OCI-LY1 (cell line): Measurements from ENCODE around the gene ADAM12.

Source experiments
- H2AFZ ChIP-seq: fragments of 200-600 bp; sonication (generic), shearing (Covaris generic); 2 replicates; pipeline ENCODE4 v1.6.0; 2014; ENCODE audit warnings: antibody characterized with exemption, mild to moderate bottlenecking, low read length
- H3F3A ChIP-seq: fragments of 200-600 bp; sonication (generic), shearing (Covaris generic); 2 replicates; pipeline ENCODE4 v1.6.0; 2014; ENCODE audit warnings: mild to moderate bottlenecking, antibody characterized with exemption, low read length, moderate library complexity; ENCODE audit not compliant: insufficient read depth
- H3K27ac ChIP-seq: fragments of 200-600 bp; sonication (generic); 2 replicates; pipeline ENCODE4 v1.5.1; 2014; ENCODE audit warnings: low read length, mixed run types, mild to moderate bottlenecking, low read depth; ENCODE audit not compliant: poor library complexity, severe bottlenecking
- H3K27me3 ChIP-seq: fragments of 200-600 bp; sonication (generic); 2 replicates; pipeline ENCODE4 v1.6.0; 2014; ENCODE audit warnings: antibody characterized with exemption, mild to moderate bottlenecking, low read length, moderate library complexity; ENCODE audit not compliant: insufficient read depth
- H3K36me3 ChIP-seq: fragments of 200-600 bp; sonication (generic); 2 replicates; pipeline ENCODE4 v1.6.1; 2014; ENCODE audit warnings: mild to moderate bottlenecking, antibody characterized with exemption, low read length, moderate library complexity, mixed read lengths; ENCODE audit not compliant: insufficient read depth
- H3K4me1 ChIP-seq: fragments of 200-600 bp; sonication (generic); 2 replicates; pipeline ENCODE4 v1.5.1; 2014; ENCODE audit warnings: mild to moderate bottlenecking, low read length, moderate library complexity; ENCODE audit not compliant: insufficient read depth, severe bottlenecking
- H3K4me2 ChIP-seq: fragments of 200-600 bp; sonication (generic), shearing (Covaris generic); 2 replicates; pipeline ENCODE4 v1.6.1; 2014; ENCODE audit warnings: low read length
- H3K4me3 ChIP-seq: fragments of 200-600 bp; sonication (generic); 2 replicates; pipeline ENCODE4 v1.5.1; 2014; ENCODE audit warnings: low read length, low read depth, mild to moderate bottlenecking, mixed read lengths; ENCODE audit not compliant: poor library complexity, severe bottlenecking
- H3K79me2 ChIP-seq: fragments of 200-600 bp; shearing (Covaris generic); 2 replicates; pipeline ENCODE4 v1.6.1; 2016; ENCODE audit warnings: mixed run types, low read length, mixed read lengths; ENCODE audit not compliant: insufficient read depth
- H3K9ac ChIP-seq: fragments of 200-600 bp; sonication (generic), shearing (Covaris generic); 2 replicates; pipeline ENCODE4 v1.6.1; 2014; ENCODE audit warnings: mild to moderate bottlenecking, low read length, mixed read lengths
- H3K9me2 ChIP-seq: fragments of 200-600 bp; sonication (generic), shearing (Covaris generic); 2 replicates; pipeline ENCODE4 v1.6.1; 2014; ENCODE audit warnings: low read depth, mild to moderate bottlenecking, low read length, mixed read lengths
- H3K9me3 ChIP-seq: fragments of 200-600 bp; shearing (Covaris generic); 2 replicates; pipeline ENCODE4 v1.6.1; 2014; ENCODE audit warnings: low read length, mixed read lengths
- H4K20me1 ChIP-seq: fragments of 200-600 bp; sonication (generic), shearing (Covaris generic); 2 replicates; pipeline ENCODE4 v1.6.0; 2016; ENCODE audit warnings: mild to moderate bottlenecking, low read length; ENCODE audit not compliant: insufficient read depth
- EZH2 ChIP-seq: fragments of 200-600 bp; sonication (generic), shearing (Covaris generic); IDR thresholded peaks from 2 replicates; pipeline ENCODE4 v1.8.0; 2017; ENCODE audit warnings: borderline replicate concordance, mixed run types, mild to moderate bottlenecking, antibody characterized with exemption, low read length, moderate library complexity, mixed read lengths
- TF ChIP-seq, protein P1 (sequence below): fragments of 200-600 bp; sonication (generic), shearing (Covaris generic); IDR thresholded peaks from 2 replicates; pipeline ENCODE4 v1.5.1; 2017; ENCODE audit warnings: mild to moderate bottlenecking, antibody characterized with exemption, low read length, moderate library complexity, mixed read lengths

Gene ADAM12

DNA sequence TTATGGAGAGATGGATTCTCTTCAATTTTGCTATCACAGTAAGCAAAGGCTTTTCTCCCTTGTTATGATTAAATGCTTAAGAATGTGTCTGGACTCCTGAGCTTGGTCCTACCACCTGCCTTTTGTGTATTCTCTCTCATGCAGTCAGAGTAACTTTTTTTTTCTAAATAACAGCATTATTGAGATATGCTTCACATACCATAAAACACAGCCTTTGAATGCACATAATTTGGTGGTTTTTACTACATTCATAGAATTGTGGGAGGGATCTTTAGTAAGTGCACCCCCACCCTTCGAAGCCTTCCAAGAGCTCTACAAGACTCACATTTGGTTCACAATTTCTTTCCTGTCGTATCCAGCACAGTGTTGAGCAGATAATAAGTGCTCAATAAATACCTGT, 175.5 kb downstream of the ADAM12 start:
- Histone ChIP-seq H3K9ac (no peak overlapping the region), H3K4me3 (no peak overlapping the region), H3K79me2 (no peaks in the 10 kb centered on the region), H3K36me3 (no peaks in the 10 kb centered on the region), H4K20me1 (no peaks in the 10 kb centered on the region), H3K4me2 (no peak overlapping the region), H3K27ac (no peak overlapping the region), H3K9me3 (no peaks in the 10 kb centered on the region), H3K9me2 (no peaks in the 10 kb centered on the region), H3F3A (no peaks in the 10 kb centered on the region), H3K27me3 (no peaks in the 10 kb centered on the region), H2AFZ (no peak overlapping the region), H3K4me1 (no peaks in the 10 kb centered on the region)
- TF ChIP-seq, protein P1, sequence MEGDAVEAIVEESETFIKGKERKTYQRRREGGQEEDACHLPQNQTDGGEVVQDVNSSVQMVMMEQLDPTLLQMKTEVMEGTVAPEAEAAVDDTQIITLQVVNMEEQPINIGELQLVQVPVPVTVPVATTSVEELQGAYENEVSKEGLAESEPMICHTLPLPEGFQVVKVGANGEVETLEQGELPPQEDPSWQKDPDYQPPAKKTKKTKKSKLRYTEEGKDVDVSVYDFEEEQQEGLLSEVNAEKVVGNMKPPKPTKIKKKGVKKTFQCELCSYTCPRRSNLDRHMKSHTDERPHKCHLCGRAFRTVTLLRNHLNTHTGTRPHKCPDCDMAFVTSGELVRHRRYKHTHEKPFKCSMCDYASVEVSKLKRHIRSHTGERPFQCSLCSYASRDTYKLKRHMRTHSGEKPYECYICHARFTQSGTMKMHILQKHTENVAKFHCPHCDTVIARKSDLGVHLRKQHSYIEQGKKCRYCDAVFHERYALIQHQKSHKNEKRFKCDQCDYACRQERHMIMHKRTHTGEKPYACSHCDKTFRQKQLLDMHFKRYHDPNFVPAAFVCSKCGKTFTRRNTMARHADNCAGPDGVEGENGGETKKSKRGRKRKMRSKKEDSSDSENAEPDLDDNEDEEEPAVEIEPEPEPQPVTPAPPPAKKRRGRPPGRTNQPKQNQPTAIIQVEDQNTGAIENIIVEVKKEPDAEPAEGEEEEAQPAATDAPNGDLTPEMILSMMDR: no peak
- no peak for TF ChIP-seq EZH2

GRCh38 chr10:126210051-126210651, 178.1 kb downstream of the ADAM12 start:
- Histone ChIP-seq H3K4me3 (no peak overlapping the region), H4K20me1 (no peaks in the 10 kb centered on the region), H2AFZ (no peak overlapping the region), H3K4me1 (no peaks in the 10 kb centered on the region), H3K9me2 (no peaks in the 10 kb centered on the region), H3K27ac (no peak overlapping the region), H3K79me2 (no peaks in the 10 kb centered on the region), H3K27me3 (no peaks in the 10 kb centered on the region), H3K4me2 (no peak overlapping the region), H3K36me3 (no peaks in the 10 kb centered on the region), H3F3A (no peaks in the 10 kb centered on the region), H3K9ac (no peak overlapping the region), H3K9me3 (no peaks in the 10 kb centered on the region)
- no peak for TF ChIP-seq EZH2
- TF ChIP-seq, protein P1: no peak

DNA sequence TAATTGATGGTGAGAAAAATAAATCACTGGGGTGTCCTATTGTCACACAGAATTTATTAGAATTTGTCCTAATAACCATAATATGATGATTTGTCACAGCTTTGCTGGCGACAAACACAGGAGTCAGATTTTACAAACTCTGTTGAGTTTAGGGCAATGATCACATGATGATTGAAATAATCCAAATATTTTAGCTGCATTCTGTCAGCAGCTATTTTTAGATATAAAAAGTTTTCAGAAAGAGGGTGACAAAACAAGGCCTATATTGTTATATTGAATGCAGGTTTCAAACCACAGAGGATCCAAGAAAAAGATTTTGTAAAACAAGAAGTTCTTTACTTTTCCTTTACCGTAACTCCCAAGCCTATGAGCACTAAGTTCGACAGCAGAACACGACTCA, 178.8 kb downstream of the ADAM12 start:
- no peak overlapping the region for H3K4me2 ChIP-seq
- TF ChIP-seq EZH2: no peak
- TF ChIP-seq, protein P1: no peak
- no peaks in the 10 kb centered on the region for H3K79me2 ChIP-seq
- no peaks in the 10 kb centered on the region for H3K4me1 ChIP-seq
- H4K20me1 ChIP-seq: no peaks in the 10 kb centered on the region
- no peak overlapping the region for H3K27ac ChIP-seq
- no peaks in the 10 kb centered on the region for H3K9me2 ChIP-seq
- H3K36me3 ChIP-seq: no peaks in the 10 kb centered on the region
- H3F3A ChIP-seq: no peaks in the 10 kb centered on the region
- no peak overlapping the region for H2AFZ ChIP-seq
- no peak overlapping the region for H3K4me3 ChIP-seq
- H3K27me3 ChIP-seq: no peaks in the 10 kb centered on the region
- no peaks in the 10 kb centered on the region for H3K9me3 ChIP-seq
- H3K9ac ChIP-seq: no peak overlapping the region
